ENCODE data around the gene TEFM.
"Not testable (repeated sequence)": the region's sequence is repeated elsewhere in the genome, so short reads cannot be mapped to it uniquely, and the experiment has no call there.

Gene TEFM

DNA sequence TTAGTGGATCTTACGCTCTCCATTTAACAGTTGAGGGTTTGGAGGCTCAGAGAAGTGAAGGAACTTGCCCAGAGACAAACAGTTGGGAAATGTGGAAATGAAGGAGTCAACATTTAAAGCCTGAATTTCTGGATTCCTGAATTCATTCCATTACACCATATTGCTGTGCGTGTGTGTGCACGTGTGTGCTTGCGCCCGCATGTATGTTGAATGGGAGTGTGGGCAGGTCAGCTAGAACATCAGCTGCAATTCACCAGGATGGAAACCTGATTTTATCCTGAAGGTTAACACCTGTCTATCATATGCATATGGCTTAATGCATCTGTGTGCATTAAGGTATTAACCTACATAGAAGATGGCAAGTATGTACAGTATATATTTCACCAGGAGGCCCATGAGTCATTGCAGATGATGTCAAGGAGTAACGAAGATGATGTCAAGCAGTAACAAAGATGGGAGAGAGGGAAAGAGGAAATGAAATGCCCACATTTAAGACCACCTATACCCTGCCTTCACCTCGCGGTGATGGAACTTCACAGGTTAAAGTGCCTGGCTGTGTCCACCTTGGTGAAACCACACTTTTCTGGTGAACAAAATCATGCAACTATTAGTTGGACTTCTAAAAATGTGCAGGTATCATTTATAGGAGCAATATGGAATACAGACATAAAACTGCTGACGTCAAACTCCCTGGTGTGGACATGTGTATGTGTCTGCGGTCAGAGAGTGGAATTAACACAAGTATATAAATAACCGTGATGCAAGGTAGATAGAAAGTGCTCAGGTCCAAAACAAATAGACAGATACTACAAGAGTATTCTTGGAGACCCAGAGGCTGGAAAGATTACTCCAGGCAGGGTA, 14.9 kb upstream of the TEFM start:
- DNase-seq: no peak

DNA sequence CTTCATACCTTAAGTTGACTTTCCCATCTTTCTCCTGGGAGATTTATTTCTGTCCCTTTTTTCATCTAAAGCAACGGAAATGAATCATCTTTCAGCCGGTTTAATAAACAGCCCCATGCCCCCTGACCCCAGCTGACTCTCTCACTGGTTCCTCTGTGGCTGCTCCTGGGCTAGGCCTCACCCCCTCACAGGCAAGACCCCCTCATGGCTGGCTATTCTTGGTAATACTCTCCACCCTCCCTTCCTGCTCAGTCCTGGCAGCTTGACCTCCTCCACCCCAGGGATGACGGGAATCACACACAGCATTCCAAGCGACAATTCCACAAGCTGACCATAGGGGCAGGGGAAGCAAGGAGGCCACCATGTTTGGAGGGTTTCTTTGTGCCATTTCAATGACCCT, 14.2 kb upstream of the TEFM start:
- DNase-seq: no peak

DNA sequence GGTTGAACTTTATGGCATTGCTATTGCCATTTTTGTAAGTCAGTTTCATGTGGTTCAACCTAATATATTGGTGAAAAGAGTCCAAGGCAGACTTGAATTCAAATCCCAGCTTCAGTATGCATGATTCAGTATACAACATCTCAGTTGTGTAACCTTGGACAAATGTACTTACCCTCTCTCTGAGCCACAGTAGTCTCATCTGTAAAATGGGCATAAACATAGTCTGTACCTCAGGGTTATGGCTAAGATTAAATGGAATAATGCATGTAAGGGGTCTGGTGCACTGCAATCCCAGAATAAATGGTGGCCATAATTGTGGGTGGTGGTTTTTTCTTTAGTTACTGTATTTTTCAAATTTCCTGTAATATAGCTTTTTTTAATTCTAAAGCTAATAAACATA, 11.0 kb upstream of the TEFM start:
- no peak for DNase-seq

DNA sequence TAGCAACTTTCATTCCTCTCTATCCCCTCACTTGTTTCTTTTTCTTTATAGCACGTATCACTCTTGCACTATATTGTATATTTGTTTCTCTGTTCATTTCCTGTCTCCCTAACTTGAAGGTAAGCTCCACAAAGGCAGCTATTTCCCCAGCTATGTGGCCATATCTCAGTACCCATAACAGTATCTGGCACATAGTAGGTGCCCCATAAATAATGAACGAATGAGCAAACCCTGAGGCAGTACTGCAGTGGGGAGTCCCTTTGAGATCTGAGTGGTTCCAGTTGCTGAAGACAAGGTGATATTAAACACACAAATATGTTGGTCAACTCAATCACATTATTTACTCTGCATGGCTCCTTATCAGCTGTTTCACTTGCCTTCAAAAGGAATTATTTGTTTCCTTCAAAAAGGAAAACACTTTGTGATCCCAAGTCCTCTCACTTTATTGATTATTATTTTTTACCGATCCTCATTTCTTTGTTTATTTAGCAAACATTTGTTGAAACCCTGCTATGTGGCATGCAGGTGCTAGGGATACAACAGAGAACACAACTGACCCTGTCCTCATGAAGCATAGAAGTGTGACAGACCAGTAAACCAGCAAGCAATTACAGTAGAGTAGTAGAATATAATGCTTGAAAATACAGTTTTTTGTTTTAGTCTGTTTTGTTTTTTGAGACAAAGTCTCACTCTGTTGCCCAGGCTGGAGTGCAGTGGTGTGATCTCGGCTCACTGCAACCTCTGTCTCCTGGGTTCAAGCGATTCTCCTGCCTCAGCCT, 10.0 kb upstream of the TEFM start:
- DNase-seq: no peak

DNA sequence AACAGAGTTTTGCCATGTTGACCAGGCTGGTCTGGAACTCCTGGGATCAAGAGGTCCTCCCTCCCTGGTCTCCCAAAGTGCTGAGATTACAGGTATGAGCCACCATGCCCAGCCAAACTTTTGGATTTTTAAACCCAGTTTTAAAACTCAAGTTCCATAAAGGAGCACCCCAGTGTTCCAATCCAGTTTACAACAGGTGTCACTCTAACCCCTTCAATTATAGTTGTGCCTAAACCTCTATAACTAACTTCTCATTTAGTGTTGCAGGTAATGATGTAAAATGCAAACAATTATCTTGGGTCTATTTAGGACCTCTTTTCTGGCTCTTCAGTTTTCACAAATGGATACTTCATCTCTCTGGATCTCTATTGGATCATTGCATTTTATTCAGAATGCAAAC, 7.9 kb upstream of the TEFM start:
- DNase-seq: no peak

DNA sequence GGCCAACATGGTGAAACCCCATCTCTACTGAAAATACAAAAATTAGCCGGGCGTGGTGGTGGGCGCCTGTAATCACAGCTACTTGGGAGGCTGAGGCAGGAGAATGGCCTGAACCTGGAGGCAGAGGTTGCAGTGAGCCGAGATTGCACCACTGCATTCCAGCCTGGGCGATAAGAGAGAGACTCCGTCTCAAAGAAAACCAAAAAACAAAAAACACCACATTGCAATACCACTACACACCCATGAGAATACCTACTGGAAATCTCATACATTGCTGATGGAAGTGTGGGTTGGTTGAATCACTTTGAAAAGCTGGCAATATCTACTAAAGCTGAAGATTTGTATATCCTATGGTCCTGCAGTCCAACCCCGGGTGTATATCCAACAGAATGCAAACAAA, 4.1 kb upstream of the TEFM start:
- DNase-seq: not testable (repeated sequence)

DNA sequence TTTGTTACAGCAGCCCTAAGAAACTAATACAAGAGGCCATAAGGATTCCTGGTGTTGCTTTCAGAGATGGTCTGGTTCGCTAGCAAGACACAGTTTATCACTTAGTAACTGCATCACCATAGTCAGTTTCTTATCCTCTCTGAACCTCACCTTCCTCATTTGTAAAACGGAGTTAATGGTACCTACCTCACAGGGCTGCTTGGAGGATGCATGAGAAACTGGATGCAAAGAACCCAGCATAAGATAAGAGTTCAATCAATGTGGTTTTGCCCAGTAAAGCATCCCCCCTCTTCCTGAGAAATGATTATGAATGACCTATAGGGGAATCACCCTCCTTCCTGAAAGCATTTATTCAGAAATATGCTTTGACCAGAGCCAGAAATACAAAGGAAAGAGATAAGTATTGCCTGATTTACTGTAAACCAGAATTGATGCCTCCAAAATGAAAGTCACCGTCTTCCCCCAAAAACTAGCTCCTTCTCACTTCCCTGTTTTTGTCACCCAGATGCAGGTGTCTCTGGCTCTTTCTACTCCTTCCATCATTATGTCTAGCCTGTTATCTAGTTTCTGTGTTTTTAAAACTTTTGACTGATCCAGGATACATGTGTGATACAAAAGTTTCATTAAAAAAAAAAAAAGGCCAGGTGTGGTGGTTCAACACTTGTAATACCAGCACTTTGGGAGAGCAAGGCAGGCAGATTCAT, 2.8 kb upstream of the TEFM start:
- no peak for DNase-seq

DNA sequence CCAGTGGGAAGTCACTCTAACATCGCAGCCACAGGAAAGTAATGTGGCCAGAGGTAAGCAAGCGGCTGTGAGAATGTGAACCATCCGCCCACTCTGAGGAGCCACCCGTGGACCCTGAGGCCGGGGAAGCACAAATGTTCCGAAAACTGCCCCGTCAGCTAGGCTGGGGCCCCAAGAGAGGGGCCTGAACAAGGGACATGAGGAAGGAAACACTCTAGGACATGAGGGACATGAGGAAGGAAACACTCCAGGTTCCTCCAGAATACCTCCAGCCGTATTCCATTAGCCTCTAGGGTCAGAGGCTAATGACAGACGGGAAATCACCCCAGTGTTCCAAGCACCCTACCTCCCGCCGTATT, 317 bp downstream of the TEFM start:
- no peak for DNase-seq

DNA sequence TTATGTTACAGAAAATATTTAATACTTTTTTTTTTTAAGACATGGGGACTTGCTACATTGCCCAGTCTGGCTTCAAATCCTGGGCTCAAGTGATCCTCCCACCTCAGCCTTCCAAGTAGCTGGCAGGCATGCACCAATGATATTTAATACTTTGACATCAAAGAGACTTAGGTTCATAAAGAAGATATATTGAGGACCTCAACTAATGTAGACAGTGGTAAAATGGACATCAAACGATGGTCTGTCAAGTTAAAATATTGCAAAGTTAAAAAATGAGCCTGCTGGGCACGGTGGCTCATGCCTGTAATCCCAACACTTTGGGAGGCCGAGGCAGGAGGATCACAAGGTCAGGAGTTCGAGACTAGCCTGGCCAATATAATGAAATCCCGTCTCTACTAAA, 8.7 kb downstream of the TEFM start:
- DNase-seq: no peak

DNA sequence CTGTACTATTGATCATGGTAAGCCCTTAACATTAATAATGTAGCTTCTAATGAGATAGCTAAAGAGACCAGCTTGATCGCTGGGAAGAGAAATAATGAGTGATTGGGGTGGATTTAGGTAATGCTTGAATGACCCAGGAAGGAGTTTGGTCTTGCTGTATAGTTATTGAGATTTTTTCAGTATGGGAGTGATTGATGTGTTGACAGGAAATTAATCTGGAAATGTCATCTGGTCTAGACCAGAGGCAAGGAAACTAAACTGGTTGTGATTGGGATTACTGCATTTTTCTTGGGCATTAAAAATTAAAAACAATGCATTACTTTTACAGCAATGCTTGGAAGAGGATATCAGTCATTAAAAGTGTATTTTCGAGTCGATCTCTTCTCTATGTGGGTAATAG, 11.8 kb downstream of the TEFM start:
- no peak for DNase-seq

DNA sequence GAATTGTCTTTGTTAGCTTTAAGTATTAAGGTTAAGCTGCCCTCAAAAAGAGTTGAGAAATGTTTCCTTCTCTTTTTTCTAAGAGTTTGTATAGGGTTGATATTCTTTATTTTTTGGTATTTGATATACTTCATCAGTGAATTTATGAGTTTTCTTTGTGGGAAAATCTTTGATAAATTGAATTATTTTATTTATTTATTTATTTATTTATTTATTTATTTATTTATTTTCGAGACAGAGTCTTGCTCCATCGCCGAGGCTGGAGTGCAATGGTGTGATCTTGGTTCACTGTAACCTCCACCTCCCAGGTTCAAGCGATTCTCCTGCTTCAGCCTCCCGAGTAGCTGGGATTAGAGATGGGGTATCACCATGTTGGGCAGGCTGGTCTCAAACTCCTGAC, 19.9 kb downstream of the TEFM start:
- no peak for DNase-seq

DNA sequence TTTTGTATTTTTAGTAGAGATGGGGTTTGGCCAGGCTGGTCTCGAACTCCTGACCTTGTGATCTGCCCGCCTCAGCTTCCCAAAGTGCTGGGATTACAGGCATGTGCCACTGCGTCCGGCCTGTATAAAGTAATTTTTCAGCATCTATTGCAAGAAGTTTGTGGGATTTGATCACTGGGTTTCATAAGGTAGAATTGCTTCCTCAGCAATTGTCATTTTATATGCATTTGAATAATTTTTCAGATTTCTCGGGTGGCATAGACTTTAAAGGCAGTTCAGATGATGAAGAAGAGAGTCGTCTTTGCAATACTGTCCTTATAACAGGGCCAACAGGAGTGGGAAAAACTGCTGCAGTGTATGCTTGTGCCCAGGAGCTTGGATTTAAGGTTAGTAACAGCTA, 37.0 kb downstream of the TEFM start:
- DNase-seq: no peak

DNA sequence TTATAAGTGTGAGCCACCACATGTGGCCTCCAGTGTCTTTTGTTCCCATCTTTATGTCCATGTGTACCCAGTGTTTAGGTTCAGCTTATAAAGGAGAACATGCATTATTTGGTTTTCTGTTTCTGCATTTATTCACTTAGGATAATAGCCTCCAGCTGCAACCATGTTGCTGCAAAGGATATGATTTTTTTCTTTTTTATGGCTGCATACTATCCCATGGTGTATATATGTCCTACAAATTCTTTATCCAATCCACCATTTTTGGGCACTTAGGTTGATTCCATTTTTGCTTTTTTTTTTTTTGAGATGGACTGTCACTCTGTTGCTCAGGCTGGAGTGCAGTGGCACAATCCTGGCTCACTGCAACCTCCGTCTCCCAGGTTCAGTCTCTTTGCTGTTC, 41.4 kb downstream of the TEFM start:
- DNase-seq: no peak

DNA sequence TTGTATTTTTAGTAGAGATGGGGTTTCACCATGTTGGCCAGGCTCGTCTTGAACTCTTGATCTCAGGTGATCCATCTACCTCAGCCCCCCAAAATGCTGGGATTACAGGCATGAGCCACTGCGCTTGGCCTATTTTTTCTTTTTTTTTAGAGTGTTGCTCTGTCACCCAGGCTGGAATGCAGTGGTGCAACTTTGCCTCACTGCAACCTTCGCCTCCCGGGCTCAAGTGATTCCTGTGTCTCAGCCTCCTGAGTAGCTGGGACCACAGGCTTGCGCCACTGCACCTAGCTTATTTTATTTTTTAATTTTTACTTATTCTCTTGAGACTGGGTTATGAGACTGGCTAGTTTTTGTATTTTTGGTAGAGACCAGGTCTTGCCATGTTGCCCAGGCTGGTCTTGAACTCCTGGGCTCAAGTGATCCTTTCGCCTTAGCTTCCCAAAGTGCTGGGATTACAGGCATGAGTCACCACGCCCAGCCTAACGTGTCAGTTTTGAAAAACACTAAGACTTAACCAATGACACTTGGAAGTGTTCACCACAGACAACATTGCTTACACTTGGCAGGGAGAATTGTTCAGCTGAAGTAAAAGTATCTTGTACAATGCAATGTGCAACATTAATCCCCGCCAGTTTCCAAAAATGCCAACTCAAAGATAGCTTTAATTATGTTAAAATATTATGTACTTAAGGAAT, 47.3 kb downstream of the TEFM start:
- DNase-seq: no peak

DNA sequence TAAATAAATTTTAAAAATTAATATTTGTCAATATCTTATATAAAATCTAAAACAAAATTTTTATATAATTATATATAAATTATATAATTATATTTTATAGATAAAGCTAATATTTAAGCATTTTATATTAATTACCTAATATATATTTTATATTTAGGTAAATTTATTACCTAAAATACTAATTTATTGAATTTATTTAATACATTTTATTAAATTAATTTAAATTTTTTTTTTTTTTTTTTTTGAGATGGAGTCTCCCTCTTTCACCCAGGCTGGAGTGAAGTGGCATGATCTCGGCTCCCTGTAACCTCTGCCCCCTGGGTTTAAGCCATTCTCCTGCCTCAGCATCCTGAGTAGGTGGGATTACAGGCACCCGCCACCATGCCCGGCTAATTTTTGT, 51.9 kb downstream of the TEFM start:
- DNase-seq: no peak

All from NCI-H187 treated with DMSO at 0.1 percent for 48 hours (cell line).